Measurements from ENCODE around the gene TRRAP. TPM values are rescaled to one million over a fixed set of nuclear protein-coding genes. Genes with fewer than 3 reads are reported as not detected.

TRRAP gene
- polyA plus RNA-seq, 1 donor from 2014 or later, result 12.9 TPM

- Histone ChIP-seq H3K79me2 (replicated peaks; ENCODE audit: insufficient read depth, low read length) (peaks cover 32% of the 10 kb centered on the region), H3K27ac (ENCODE audit: low read length) (peak overlapping the region; percentile 28), H3K9me2 (ENCODE audit: insufficient read depth, low read length) (no peaks in the 10 kb centered on the region), H3K4me3 (ENCODE audit: low read length) (peak overlapping the region; percentile 95), H3K27me3 (ENCODE audit: insufficient read depth, low read depth, low read length) (no peaks in the 10 kb centered on the region), H3K9me3 (ENCODE audit: low read length) (no peaks in the 10 kb centered on the region), H3K4me2 (ENCODE audit: low read length) (peak overlapping the region; percentile 78), H4K20me1 (ENCODE audit: insufficient read depth) (no peaks in the 10 kb centered on the region), H3K36me3 (ENCODE audit: insufficient read depth, low read length) (no peaks in the 10 kb centered on the region), H3F3A (ENCODE audit: insufficient read depth, low read length, poor library complexity, severe bottlenecking) (no peaks in the 10 kb centered on the region), H3K9ac (ENCODE audit: low read length) (peak overlapping the region; percentile 94), H2AFZ (ENCODE audit: low read depth, low read length) (peak overlapping the region; percentile 2)
- TF ChIP-seq EP300 (conservative IDR thresholded peaks at IDR 0.05; ENCODE audit: poor library complexity, severe bottlenecking) (no peak), POLR2AphosphoS5 (IDR thresholded peaks at IDR 0.05) (no peak), CTCF (IDR thresholded peaks at IDR 0.05; ENCODE audit: poor library complexity, severe bottlenecking) (peak; percentile 30)
Measured at GRCh38 chr7:98879198-98879978, 1.1 kb downstream of the TRRAP start.

- peaks cover 32% of the 10 kb centered on the region for H3K79me2 ChIP-seq (replicated peaks; ENCODE audit: insufficient read depth, low read length)
- H3K27ac ChIP-seq (ENCODE audit: low read length), result no peak overlapping the region
- peak overlapping the region; percentile 94 for H3K9ac ChIP-seq (ENCODE audit: low read length)
Measured at GRCh38 chr7:98879979-98880315, 1.6 kb downstream of the TRRAP start.

GRCh38 chr7:98880485-98880884, 2.2 kb downstream of the TRRAP start:
- Histone ChIP-seq H3K9me2 (ENCODE audit: insufficient read depth, low read length) (no peaks in the 10 kb centered on the region), H3K4me2 (ENCODE audit: low read length) (no peak overlapping the region), H3K27me3 (ENCODE audit: insufficient read depth, low read depth, low read length) (no peaks in the 10 kb centered on the region), H3K4me3 (ENCODE audit: low read length) (peak overlapping the region; percentile 95), H2AFZ (ENCODE audit: low read depth, low read length) (no peak overlapping the region), H4K20me1 (ENCODE audit: insufficient read depth) (no peaks in the 10 kb centered on the region), H3K9me3 (ENCODE audit: low read length) (no peaks in the 10 kb centered on the region), H3K79me2 (replicated peaks; ENCODE audit: insufficient read depth, low read length) (peaks cover 32% of the 10 kb centered on the region), H3K36me3 (ENCODE audit: insufficient read depth, low read length) (no peaks in the 10 kb centered on the region), H3K9ac (ENCODE audit: low read length) (no peak overlapping the region), H3F3A (ENCODE audit: insufficient read depth, low read length, poor library complexity, severe bottlenecking) (no peaks in the 10 kb centered on the region), H3K27ac (ENCODE audit: low read length) (no peak overlapping the region)
- TF ChIP-seq EZH2 (IDR thresholded peaks at IDR 0.05; ENCODE audit: borderline replicate concordance, insufficient read depth, low read length, poor library complexity, severe bottlenecking), result no peak

More at GRCh38 chr7:98879979-98880315, 1.6 kb downstream of the TRRAP start:
- Histone ChIP-seq H2AFZ (ENCODE audit: low read depth, low read length) (no peak overlapping the region), H3K4me2 (ENCODE audit: low read length) (peak overlapping the region; percentile 78), H3K4me3 (ENCODE audit: low read length) (peak overlapping the region; percentile 95), H3K36me3 (ENCODE audit: insufficient read depth, low read length) (no peaks in the 10 kb centered on the region), H3F3A (ENCODE audit: insufficient read depth, low read length, poor library complexity, severe bottlenecking) (no peaks in the 10 kb centered on the region), H3K9me2 (ENCODE audit: insufficient read depth, low read length) (no peaks in the 10 kb centered on the region), H4K20me1 (ENCODE audit: insufficient read depth) (no peaks in the 10 kb centered on the region), H3K27me3 (ENCODE audit: insufficient read depth, low read depth, low read length) (no peaks in the 10 kb centered on the region), H3K9me3 (ENCODE audit: low read length) (no peaks in the 10 kb centered on the region)
- TF ChIP-seq EP300 (conservative IDR thresholded peaks at IDR 0.05; ENCODE audit: poor library complexity, severe bottlenecking), result no peak
- no peak for TF ChIP-seq CTCF (IDR thresholded peaks at IDR 0.05; ENCODE audit: poor library complexity, severe bottlenecking)
- TF ChIP-seq TAF1 (IDR thresholded peaks at IDR 0.05; ENCODE audit: low read depth), result no peak
- no peak for TF ChIP-seq SMC3 (conservative IDR thresholded peaks at IDR 0.05; ENCODE audit: poor library complexity)

Measured in neural cell (in vitro differentiated cells).